NCI-H128 (cell line): Measurements from ENCODE around the gene NAA25.

Experiments used
- DNase-seq: peaks from one replicate; lab custom pipeline; 2025; ENCODE audit not compliant: unreplicated experiment; lab: John Stamatoyannopoulos, UW

NAA25 gene

DNA sequence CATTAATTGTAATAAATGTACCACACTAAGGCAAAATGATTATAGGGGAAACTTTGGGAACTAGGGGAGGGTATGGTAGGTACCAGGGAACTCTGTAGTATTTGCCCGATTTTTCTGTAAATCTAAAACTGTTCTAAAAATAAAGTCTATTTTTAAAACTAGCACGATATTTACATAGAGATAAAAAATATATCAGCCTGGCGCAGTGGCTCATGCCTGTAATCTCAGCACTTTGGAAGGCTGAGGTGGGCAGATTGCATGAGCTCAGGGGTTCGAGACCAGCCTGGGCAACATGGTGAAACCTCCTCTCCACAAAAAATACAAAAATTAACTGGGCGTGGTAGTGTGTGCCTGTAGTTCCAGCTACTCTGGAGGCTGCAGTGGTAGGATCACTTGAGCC, 128.0 kb downstream of the NAA25 start:
- no peak for DNase-seq

DNA sequence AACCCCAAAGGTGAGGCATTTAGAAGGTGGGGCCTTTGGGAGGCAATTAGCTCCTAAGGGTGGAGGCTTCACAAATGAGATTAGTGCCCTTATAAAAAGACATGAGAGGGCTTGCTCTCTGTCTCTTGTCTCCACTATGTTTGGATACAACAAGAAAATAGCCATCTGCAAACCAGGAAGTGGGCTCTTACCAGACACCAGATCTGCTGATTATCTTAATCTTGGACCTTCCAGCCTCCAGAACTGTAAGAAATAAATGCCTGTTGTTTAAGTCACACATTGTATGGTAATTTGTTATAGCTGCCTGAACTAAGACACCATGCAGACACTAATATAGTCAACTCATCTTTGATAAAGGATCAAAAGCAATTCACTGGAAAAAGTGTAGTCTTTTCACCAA, 130.0 kb downstream of the NAA25 start:
- DNase-seq, result no peak

DNA sequence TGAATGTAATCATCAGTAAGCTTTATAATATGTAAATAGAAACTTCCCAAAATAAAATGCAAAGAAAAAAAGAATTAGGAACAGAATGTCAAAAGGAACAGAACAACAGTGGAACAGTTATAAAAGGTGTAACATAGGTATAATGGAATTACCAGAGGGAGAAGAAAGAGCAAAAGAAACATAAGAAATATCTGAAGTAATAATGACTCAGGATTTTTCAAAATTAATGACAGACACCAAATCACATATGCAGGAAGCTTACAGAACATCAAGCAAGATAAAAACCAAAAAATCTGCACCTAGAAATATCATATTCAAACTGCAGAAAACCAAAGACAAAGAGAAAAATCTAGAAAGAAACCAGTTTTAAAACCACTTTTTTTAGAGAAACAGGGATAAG, 131.7 kb downstream of the NAA25 start:
- DNase-seq, result no peak
